WTC11 (cell line): ENCODE measurements around the gene HAUS6.

ENCODE experiments used
- AFF4 ChIP-seq: sonication (generic); formaldehyde crosslinking; IDR thresholded peaks from 2 replicates; pipeline ENCODE4 v1.8.1; 2023; ENCODE audit warnings: mild to moderate bottlenecking, missing genetic modification reagents, borderline replicate concordance
- CDX4 ChIP-seq: fragments of 250-450 bp; sonication (Bioruptor Pico); IDR thresholded peaks from 2 replicates; pipeline ENCODE4 v1.9.0; 2021; ENCODE audit warnings: moderate library complexity, mild to moderate bottlenecking, inconsistent platforms, borderline replicate concordance
- CTCF ChIP-seq: fragments of 200-600 bp; IDR thresholded peaks from 2 replicates; pipeline ENCODE4 v1.8.0; 2022; ENCODE audit warnings: antibody characterized with exemption
- FOXK1 ChIP-seq: sonication (generic); formaldehyde crosslinking; IDR thresholded peaks from 2 replicates; pipeline ENCODE4 v1.8.0; 2022; ENCODE audit warnings: mild to moderate bottlenecking, moderate library complexity, missing genetic modification reagents
- FOXP4 ChIP-seq: sonication (generic); formaldehyde crosslinking; IDR thresholded peaks from 2 replicates; pipeline ENCODE4 v1.8.0; 2022; ENCODE audit warnings: mild to moderate bottlenecking, missing genetic modification reagents
- ZNF121 ChIP-seq: sonication (generic); formaldehyde crosslinking; IDR thresholded peaks from 2 replicates; pipeline ENCODE4 v1.8.0; 2023; ENCODE audit warnings: missing genetic modification reagents
- TF ChIP-seq, protein P1 (sequence below): sonication (generic); formaldehyde crosslinking; IDR thresholded peaks from 2 replicates; pipeline ENCODE4 v1.8.1; 2023; ENCODE audit warnings: mild to moderate bottlenecking, missing genetic modification reagents, moderate library complexity

- TF ChIP-seq ZNF121 (CRISPR knock-in tag) (no peak), CTCF (no peak), FOXP4 (no peak), FOXK1 (CRISPR knock-in tag) (no peak), CDX4 (CRISPR knock-in tag) (no peak), AFF4 (CRISPR knock-in tag) (no peak)
- TF ChIP-seq, protein P1, sequence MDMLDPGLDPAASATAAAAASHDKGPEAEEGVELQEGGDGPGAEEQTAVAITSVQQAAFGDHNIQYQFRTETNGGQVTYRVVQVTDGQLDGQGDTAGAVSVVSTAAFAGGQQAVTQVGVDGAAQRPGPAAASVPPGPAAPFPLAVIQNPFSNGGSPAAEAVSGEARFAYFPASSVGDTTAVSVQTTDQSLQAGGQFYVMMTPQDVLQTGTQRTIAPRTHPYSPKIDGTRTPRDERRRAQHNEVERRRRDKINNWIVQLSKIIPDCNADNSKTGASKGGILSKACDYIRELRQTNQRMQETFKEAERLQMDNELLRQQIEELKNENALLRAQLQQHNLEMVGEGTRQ (CRISPR knock-in tag) = no peak
Measured at GRCh38 chr9:19023078-19023477, 79.6 kb downstream of the HAUS6 start.
